HepG2 (cell line): ENCODE measurements around the gene PEX10. TPM values are rescaled to one million over a fixed set of nuclear protein-coding genes. Genes with fewer than 3 reads are reported as not detected.

ENCODE experiments used
- ATAC-seq: fragments of 200-7000 bp; cut with Tn5 transposase; 3 replicates; pipeline ENCODE4 v1.9.1; 2020; ENCODE audit warnings: mild to moderate bottlenecking, moderate library complexity
- BruUV-seq: library from RNA; stranded (reverse); fragments of 400-500 nt; replicated peaks from 2 replicates; lab custom pipeline; 2021; lab: Mats Ljungman, UMichigan
- CTCF ChIA-PET: fragments of 300-600 bp; formaldehyde crosslinking; extraction: SDS; loops from one replicate; lab custom pipeline; 2021; ENCODE audit warnings: low total read pairs, inconsistent platforms, low intra/inter-chr PET ratio; lab: Yijun Ruan, JAX
- POLR2A ChIA-PET: fragments of 350-600 bp; sonication (Branson Sonifier 250); formaldehyde crosslinking; loops from one replicate; lab custom pipeline; 2020; ENCODE audit warnings: antibody characterized with exemption, inconsistent platforms; lab: Yijun Ruan, JAX
- DNase-seq: peaks from one replicate; pipeline ENCODE4 v3.0.0-alpha.2; 2015; ENCODE audit warnings: low spot score
- FAIRE-seq: peaks from 3 replicates; lab custom pipeline; 2011; peaks lifted over from hg19 to GRCh38; lab: Jason Lieb, UNC
- H2AFZ ChIP-seq: one replicate; pipeline ENCODE4 v1.6.1; 2011; ENCODE audit warnings: low read length, inconsistent platforms
- H3K27ac ChIP-seq: fragments of 300-600 bp; 3 replicates; pipeline ENCODE4 v1.8.0; 2011; ENCODE audit warnings: mixed run types, mild to moderate bottlenecking, mixed read lengths, low read length, inconsistent platforms; ENCODE audit not compliant: insufficient read depth; ENCODE audit errors: extremely low read length
- H3K27me3 ChIP-seq, 2 experiments: fragments of 200-600 bp in 1 of 2; 2 replicates in 1 of 2; 3 replicates in 1 of 2; pipeline versions ENCODE4 v1.6.0 to v1.8.0; 2011; ENCODE audit warnings: low read length in 2 of 2, mild to moderate bottlenecking in 2 of 2, moderate library complexity in 2 of 2, inconsistent platforms in 1 of 2; ENCODE audit not compliant: insufficient read depth in 2 of 2, control insufficient read depth in 1 of 2
- H3K36me3 ChIP-seq, 2 experiments: fragments of 200-600 bp in 1 of 2; replicated peaks in 1 of 2; 2 replicates in 1 of 2; 3 replicates in 1 of 2; pipeline versions ENCODE4 v1.5.1 to v1.8.0; 2011; ENCODE audit warnings: low read length in 2 of 2, inconsistent platforms in 1 of 2; ENCODE audit not compliant: insufficient read depth in 2 of 2, control insufficient read depth in 1 of 2
- H3K4me1 ChIP-seq: 2 replicates; pipeline ENCODE4 v1.5.1; 2012; ENCODE audit warnings: low read length, inconsistent platforms; ENCODE audit not compliant: insufficient read depth
- H3K4me2 ChIP-seq: 2 replicates; pipeline ENCODE4 v1.6.0; 2011; ENCODE audit warnings: low read depth, low read length, inconsistent platforms
- H3K4me3 ChIP-seq, 3 experiments: fragments of 200-600 bp in 1 of 3; sonication (generic), shearing (Covaris generic) in 1 of 3; replicated peaks in 1 of 3; 2 replicates each; pipeline ENCODE4 v1.5.1; 2011 to 2016; ENCODE audit warnings: low read length in 3 of 3, inconsistent platforms in 2 of 3, low read depth in 2 of 3, mild to moderate bottlenecking in 2 of 3, control low read depth in 1 of 3, mixed read lengths in 1 of 3; ENCODE audit not compliant: insufficient read depth in 1 of 3
- H3K79me2 ChIP-seq: one replicate; pipeline ENCODE4 v1.6.1; 2011; ENCODE audit warnings: low read length, inconsistent platforms; ENCODE audit not compliant: insufficient read depth
- H3K9ac ChIP-seq: 2 replicates; pipeline ENCODE4 v1.6.0; 2011; ENCODE audit warnings: mild to moderate bottlenecking, low read depth, low read length, inconsistent platforms; ENCODE audit not compliant: insufficient read depth
- H3K9me3 ChIP-seq: 2 replicates; pipeline ENCODE4 v1.5.1; 2012; ENCODE audit warnings: mild to moderate bottlenecking, low read length
- H4K20me1 ChIP-seq: 2 replicates; pipeline ENCODE4 v1.6.0; 2011; ENCODE audit warnings: inconsistent platforms, mild to moderate bottlenecking, low read length, moderate library complexity; ENCODE audit not compliant: insufficient read depth
- KAT2B ChIP-seq: fragments of 150-350 bp; IDR thresholded peaks from 2 replicates; pipeline ENCODE4 v1.6.1; 2014; ENCODE audit warnings: low read depth, low read length, borderline replicate concordance
- KDM5A ChIP-seq: fragments of 200-600 bp; sonication (generic); IDR thresholded peaks from 2 replicates; pipeline ENCODE4 v1.7.0; 2018; ENCODE audit warnings: antibody characterized with exemption, mild to moderate bottlenecking, low read length, borderline replicate concordance
- NCOA2 ChIP-seq: sonication (generic); formaldehyde crosslinking; IDR thresholded peaks from 2 replicates; pipeline ENCODE4 v1.8.0; 2022; ENCODE audit warnings: inconsistent platforms
- SIN3A ChIP-seq: IDR thresholded peaks from 2 replicates; pipeline ENCODE4 v1.6.1; 2011; ENCODE audit warnings: low read depth, mild to moderate bottlenecking, control low read depth, low read length, borderline replicate concordance
- ZNF451 ChIP-seq: sonication (generic); formaldehyde crosslinking; IDR thresholded peaks from 2 replicates; pipeline ENCODE4 v1.5.0; 2020; ENCODE audit warnings: mild to moderate bottlenecking, missing genetic modification reagents
- ZNF646 ChIP-seq: sonication (generic); formaldehyde crosslinking; IDR thresholded peaks from 2 replicates; pipeline ENCODE4 v1.9.0; 2021; ENCODE audit warnings: mild to moderate bottlenecking, missing genetic modification reagents
- WGBS: methylation state at CpG from one replicate; pipeline ENCODE4 v1.1.6; 2017; ENCODE audit warnings: low lambda C conversion rate; 5-methylcytosine and 5-hydroxymethylcytosine counted together
- in situ Hi-C: cut with HindIII; loops from 2 replicates; pipeline ENCODE4 v1.10.0; 2017; ENCODE audit warnings: low pct_unique_long_range_greater_than_20kb; ENCODE audit not compliant: extremely low pct_ligation_motif_present
- intact Hi-C: fragments of 100-400 bp; cut with micrococcal nuclease; formaldehyde crosslinking; loops from one replicate; pipeline ENCODE4 v1.10.0; 2022; ENCODE audit not compliant: unreplicated experiment
- polyA plus RNA-seq, 8 experiments: library from polyadenylated mRNA; depleted of rRNA in 3 of 8; stranded (reverse) in 7 of 8; unstranded in 1 of 8; fragments of >200 nt; fragmentation: Illumina TruSeq in 4 of 8; extraction: Trizol in 4 of 8; gene quantifications; 2 replicates each; pipeline versions ENCODE4 v1.2.1 to v1.2.3, GENCODE V29; 2011 to 2016; ENCODE audit warnings: low read depth in 4 of 8, missing spikeins in 1 of 8, mixed read lengths in 1 of 8; ENCODE audit not compliant: insufficient read depth in 1 of 8
- total RNA-seq, 5 experiments: library from RNA; depleted of rRNA; stranded (reverse); fragments of >200 nt; fragmentation: Illumina TruSeq; extraction: Trizol; gene quantifications; 2 replicates each; pipeline ENCODE4 v1.2.3, GENCODE V29; 2016; ENCODE audit warnings: low read depth in 1 of 5

PEX10 gene
- total and polyA plus RNA-seq, 2 of the 13 experiments (the other 11 are each of a cell fraction or from before 2014, with no cell fraction given): 16.1 to 39.6 TPM

DNA sequence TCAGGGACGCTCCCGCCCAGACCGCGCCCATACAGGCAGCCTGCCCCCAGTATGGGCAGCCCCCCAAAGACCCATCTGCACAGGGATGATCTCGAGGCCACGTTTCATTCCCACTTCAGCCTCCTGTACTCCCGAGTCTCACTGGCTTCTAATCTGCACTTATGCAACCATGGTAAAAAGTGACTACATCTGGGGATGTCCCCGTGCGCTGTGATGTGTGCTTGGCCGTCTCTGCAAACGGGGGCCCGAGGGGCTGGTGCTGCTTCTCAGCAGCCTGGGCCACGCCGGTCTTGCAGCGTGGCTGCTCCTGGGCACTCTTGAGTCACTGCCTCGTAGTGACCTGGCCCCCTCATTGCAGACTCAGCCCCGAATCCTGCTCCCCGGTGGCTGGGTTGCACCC lies 46.3 kb upstream of the PEX10 start:
- H3K79me2 ChIP-seq: no peaks in the 10 kb centered on the region
- intact Hi-C loops (no loop called here), in situ Hi-C loops (no loop called here)
- no peaks in the 10 kb centered on the region for H3K9me3 ChIP-seq
- WGBS: 0% methylated on average over 7 of the region's 18 CpGs
- H3K4me3 ChIP-seq: no peak overlapping the region
- CTCF ChIA-PET: no interaction called here
- no peaks in the 10 kb centered on the region for H3K4me1 ChIP-seq
- no peak overlapping the region for H3K4me2 ChIP-seq
- no TSS peak for BruUV-seq
- no peak overlapping the region for H3K9ac ChIP-seq
- H4K20me1 ChIP-seq: peaks cover 4% of the 10 kb centered on the region; the same call in 1 of the 2 replicates
- H3K27me3 ChIP-seq: peaks cover 26 to 92% of the 10 kb centered on the region in 2 experiments; a peak in 4 of 5 replicates
- no peak overlapping the region for H3K27ac ChIP-seq
- POLR2A ChIA-PET: no interaction called here
- FAIRE-seq: no peak
- H2AFZ ChIP-seq: no peak overlapping the region
- DNase-seq: no peak
- ATAC-seq: no peak
- no peak for TF ChIP-seq KDM5A
- no peak for TF ChIP-seq SIN3A
- TF ChIP-seq NCOA2 (CRISPR knock-in tag): no peak
- TF ChIP-seq KAT2B: no peak
- no peak for TF ChIP-seq ZNF646 (CRISPR knock-in tag)
- TF ChIP-seq ZNF451 (CRISPR knock-in tag): no peak
- no peaks in the 10 kb centered on the region for H3K36me3 ChIP-seq
